Fibroblast of skin of scalp (primary cell): ENCODE results near the gene GALNT6.
"Not testable (repeated sequence)": the region's sequence is repeated elsewhere in the genome, so short reads cannot be mapped to it uniquely, and the experiment has no call there.

ENCODE experiments used
- DNase-seq: peaks from one replicate; pipeline ENCODE4 v3.0.0-alpha.2; 2013

Gene GALNT6

DNA sequence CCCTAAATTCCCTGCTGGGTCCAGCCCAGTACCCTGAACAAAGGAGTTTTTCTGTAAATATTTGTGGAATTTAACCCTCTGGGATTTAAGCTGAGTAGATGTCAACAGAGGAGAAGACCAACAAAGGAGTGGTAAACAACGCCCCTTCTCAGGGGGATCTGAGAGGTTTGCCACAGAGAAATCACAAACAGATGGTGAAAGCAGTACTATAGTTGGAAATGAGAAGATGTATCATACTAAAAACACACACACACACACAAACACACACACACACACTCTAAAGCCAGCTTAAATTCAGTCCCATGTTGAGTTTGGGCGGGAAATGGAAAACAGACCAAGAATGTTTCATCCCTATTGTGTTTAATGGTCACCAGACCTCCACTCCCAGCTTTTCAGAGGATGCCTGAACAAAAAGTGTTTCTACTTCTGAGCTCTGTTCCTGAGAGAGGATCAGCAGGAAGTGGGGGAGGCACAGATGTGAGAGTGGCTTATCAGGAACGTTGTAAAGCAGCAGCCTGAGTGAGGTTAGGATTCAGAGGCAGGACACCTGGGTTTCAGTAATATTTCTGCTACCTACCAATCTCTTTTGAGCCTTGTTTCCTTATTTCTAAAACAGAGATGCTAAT is 70.4 kb downstream of the GALNT6 start:
- DNase-seq, result peak; percentile 67

DNA sequence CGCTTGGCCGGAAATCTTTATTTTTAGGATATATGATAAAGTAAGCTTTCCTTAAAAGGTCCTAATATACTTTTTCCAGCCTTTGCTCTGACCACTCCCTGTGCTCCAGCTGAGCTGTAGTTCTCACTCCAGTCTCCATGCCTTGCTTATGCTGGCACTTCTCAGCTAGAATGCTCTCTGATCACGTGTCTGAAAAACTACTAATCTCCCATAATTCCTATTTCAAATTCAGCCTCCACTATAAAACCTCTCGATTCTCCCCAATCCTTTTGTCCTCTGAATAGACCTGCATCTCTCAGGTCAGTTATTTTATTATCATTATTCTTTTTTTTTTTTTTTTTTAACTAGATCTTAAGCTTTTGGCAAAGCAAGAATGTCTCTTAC is 70.9 kb downstream of the GALNT6 start:
- peak; percentile 31 for DNase-seq

DNA sequence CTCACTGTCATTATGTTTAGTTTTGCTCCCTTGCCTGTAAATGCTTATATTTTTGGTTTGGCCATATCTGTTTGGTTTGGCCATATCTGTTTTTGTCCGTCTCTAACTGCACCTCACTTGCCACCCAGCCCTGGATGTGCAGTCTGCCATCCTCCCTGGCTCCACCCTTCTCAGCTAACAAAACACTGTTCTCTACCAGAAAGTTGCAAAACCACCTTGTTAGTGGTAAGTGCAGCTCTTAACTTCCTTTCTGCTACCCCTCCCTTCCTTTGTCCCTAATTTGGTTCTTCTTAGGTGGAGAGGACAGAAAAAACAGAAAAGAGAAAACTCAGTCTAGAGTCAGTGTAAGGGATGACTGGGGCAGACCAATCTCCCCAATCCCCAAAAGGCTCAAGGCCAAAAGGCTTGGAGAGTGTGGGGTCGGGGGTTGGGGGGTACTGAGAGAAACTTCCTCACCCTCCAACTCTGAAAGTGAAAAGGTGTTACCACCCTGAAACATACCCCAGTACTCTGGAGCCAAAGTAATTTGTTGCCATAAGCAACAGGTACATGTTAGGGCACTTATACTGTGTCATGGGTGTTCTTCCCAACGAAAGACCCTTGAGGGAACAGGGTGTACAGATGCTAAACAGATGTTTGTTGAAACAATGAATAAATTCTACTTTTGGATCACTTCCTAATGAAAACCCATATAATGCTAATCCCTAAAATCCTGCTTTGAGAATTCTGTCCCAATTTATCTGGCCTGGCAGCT is 72.2 kb downstream of the GALNT6 start:
- no peak for DNase-seq

DNA sequence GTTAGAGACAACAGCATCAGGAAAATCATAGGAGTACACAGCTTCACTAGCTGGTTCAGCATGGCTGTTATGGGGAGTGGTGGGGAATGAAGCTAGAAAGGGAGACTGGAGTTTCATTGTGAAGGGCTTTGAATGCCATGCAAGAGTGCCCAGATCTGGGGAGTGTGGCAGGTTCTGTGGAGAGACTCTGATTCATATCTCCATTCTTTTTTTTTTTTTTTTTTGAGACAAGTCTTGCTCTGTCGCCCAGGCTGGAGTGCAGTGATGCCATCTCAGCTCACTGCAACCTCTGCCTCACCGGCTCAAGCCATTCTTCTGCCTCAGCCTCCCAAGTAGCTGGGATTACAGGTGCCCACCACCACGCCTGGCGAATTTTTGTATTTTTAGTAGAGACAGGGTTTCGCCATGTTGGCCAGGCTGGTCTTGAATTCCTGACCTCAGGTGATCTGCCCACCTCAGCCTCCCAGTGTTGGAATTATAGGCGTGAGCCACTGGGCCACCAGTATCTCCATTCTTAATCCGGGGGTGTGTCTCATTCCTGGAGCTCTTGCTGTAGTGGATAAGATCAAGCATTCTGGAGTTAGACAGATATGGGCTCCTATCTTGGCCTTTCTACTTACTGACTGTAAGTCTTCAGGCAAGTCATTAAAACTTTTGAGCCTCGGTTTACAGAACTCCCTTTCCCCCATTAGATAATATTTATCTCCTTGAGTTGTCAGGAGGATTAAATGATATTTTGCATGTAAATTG is 73.0 kb downstream of the GALNT6 start:
- not testable (repeated sequence) for DNase-seq

- no peak for DNase-seq
Observed at GRCh38 chr12:51311389-51311788, 79.8 kb downstream of the GALNT6 start.

DNA sequence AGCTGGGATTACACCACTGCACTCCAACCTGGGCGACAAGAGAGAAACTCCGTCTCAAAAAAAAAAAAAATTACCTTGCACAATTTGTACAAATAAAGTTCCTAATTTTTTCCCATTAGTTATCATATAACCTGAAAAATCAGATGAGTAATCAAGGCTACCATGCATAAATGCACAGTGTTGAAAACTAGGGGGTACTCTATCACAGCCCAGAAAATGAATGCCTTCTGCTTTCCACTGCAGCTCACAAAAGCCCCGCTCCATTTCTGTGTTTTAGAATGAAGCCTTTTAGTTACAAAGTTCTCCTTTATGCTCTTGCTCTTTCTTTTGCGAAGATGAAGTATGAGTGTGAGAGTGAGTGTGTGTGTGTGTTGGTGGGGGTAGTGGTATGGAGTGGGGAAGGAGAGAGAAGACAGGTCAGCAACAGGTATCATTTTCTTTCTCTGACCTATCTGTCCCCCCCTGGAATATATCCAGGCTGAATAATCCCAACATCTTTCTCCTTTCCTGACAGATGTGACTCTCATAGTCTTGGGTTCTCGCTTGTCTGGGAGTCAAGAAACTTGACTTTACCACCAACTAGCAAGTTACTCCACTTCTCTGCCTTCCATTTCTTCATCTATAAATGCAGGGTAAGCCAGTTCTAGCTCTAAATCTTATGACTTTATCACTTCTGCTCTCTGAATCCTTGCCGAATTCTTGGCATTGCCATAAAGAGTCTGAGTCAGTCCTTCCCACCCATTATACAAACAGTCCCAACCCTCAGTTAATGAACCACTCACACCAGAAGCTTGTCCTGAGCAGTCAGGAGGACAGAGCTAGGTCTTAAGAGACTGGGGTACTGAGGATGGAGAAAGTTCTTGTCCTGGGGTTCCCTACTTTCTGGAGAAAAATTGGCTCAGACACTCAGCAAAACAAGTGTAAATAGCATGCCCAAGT is 83.3 kb downstream of the GALNT6 start:
- peak; percentile 87 for DNase-seq

DNA sequence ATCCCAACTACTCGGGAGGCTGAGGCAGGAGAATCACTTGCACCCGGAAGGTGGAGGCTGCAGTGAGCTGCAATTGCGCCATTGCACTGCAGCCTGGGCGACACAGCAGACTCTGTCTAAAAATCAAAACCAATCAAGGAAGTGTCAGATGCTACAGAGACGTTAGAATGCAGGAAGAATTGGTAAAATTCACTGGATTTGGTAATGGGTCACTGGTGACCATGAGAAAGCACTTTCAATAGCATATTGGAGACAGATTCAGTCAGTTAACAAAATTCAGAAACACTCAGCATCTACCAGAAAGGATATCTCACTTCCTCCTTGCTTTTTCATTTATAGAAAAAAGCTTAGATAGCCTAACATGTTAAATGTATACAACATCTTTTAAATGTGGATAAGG is 84.7 kb downstream of the GALNT6 start:
- DNase-seq, result no peak
